HG02973 (cell line): ENCODE data around the gene BAG1.

ENCODE experiments used
- ATAC-seq: cut with Tn5 transposase; IDR thresholded peaks from one replicate; pipeline ENCODE4 v1.9.1; 2021; ENCODE audit warnings: moderate library complexity; ENCODE audit not compliant: unreplicated experiment

BAG1 gene

DNA sequence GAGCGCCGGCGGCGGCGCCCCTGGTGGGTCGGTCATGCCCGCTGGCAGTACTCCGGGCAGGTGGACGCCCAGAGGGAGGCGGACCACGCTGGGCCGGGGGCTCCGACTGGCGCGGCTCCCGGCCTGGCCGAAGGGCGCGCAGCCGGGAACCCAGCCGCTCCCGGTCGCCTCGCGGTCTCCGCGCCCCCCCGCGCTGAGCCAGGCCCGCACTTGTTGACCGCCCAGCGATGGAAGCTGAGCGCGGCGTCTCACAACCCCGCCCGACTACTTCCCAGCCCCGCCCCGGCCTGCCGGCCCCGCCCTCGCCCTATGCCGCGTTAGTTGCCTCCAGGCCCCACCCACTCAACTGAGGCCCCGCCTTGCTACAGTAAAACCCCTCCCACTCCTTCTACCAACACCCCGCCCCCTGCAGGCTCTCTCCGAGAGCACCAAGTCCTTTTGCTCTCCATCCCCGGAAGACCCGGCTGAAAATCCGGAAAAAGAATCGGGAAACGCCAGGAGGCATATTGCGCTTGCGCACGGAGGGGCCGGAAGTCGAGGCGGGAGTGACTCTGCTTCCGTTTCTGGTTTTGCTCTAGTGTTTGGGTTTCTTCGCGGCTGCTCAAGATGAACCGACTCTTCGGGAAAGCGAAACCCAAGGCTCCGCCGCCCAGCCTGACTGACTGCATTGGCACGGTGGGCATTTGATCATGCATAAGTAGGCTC lies at the start of gene BAG1, which contains the start of gene CHMP5:
Gene BAG1, minus strand, starts transcription at position 236 of the 705 bp plus-strand sequence.
Gene CHMP5, plus strand, starts transcription at position 577 of the 705 bp plus-strand sequence. Its CDS starts 30 bp downstream, at position 607.
- peak; percentile 81 for ATAC-seq

GRCh38 chr9:33311953-33312352 lies 47.4 kb upstream of the BAG1 start:
- no peak for ATAC-seq

DNA sequence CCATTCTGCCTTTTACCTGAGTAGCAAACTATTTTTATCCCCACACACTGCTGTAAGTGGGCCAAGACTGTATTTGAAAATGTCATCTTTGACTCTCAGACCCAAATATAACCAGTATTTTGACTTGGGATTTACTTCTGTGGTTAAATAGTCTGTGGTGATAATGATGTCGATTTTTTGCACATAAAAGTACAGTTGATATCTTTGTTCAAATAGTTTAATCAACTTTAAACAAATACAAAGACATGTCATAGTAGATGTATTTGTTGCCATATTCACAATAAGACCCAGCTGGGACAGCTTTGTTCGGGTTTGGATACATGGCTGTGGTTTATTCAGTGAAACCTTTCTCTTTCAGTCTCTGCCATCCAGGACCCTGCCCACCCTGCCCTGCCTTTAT lies 46.2 kb upstream of the BAG1 start:
- no peak for ATAC-seq

- ATAC-seq: no peak
Measured at GRCh38 chr9:33309903-33310302, 45.4 kb upstream of the BAG1 start.

GRCh38 chr9:33307067-33307466 lies 42.6 kb upstream of the BAG1 start:
- ATAC-seq: no peak

GRCh38 chr9:33306037-33306436 lies 41.5 kb upstream of the BAG1 start:
- no peak for ATAC-seq

DNA sequence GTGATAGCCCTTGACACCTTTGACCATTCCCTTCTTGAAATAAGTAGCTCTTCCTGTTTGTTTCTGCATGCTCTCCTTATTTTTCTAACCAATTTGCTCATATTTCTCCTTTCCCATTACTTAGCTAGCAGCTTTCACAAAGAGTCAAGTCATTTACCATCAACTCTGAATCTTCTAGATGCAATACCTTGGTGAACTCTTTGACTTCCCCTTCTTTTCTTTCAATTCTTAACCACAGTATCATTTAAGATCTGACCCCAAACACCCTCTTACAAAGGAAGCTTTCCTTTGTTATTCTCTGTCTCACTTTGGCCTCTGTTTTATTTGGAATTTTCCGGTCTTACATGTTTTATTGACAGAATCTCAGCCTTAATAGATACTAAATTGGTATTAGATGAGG lies 39.9 kb upstream of the BAG1 start:
- no peak for ATAC-seq

- no peak for ATAC-seq
Measured at GRCh38 chr9:33300546-33300945, 36.0 kb upstream of the BAG1 start.

DNA sequence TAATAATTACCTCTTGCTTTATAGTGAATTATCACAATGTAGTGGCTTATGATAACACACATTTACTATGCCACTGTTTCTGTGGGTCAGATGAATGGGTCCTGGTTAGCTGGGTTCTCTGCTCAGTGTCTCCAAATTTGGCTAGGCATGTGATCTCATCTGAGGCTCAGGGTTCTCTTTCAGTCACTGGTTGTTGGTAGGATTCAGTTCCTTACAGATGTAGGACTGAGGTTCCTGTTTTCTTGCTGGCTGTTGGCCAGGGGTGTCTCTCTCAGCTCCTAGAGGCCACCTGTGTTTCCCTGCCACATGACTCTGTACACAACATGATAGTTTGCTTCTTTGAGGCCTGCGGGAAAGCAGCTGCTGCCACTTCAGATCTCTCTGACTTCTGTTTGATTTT lies 32.9 kb upstream of the BAG1 start:
- peak; percentile 91 for ATAC-seq

GRCh38 chr9:33295571-33295970 lies 31.1 kb upstream of the BAG1 start:
- peak; percentile 41 for ATAC-seq

GRCh38 chr9:33294670-33295432 lies 30.3 kb upstream of the BAG1 start:
- no peak for ATAC-seq

- no peak for ATAC-seq
Measured at GRCh38 chr9:33293782-33294181, 29.3 kb upstream of the BAG1 start.

- no peak for ATAC-seq
Measured at GRCh38 chr9:33291901-33292300, 27.4 kb upstream of the BAG1 start.

DNA sequence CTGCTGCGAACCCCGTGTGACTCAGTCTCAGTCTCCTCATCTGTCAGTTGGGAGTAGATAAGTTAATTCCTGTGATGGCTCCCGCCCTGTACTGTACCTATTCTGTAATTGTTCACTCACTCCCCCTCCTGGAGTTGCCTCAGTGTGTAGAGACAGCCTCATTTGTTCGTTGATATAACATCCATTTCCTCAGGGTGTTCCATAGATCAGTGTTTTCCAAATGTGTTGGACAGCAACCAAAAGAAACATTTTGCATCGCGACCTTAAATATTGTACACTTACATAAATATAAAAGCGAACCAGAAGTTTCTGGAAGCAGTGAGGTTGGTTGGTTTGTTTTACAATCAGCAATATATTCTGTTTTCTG lies 26.5 kb upstream of the BAG1 start:
- no peak for ATAC-seq

- peak; percentile 81 for ATAC-seq
Measured at GRCh38 chr9:33290247-33291030, 25.9 kb upstream of the BAG1 start, which contains the start of gene NFX1. Gene NFX1, plus strand, starts transcription at chr9:33290516. Its CDS starts 57 bp downstream, at chr9:33290573.

GRCh38 chr9:33289936-33290246 lies 25.4 kb upstream of the BAG1 start:
- no peak for ATAC-seq

- ATAC-seq: no peak
Measured at GRCh38 chr9:33289496-33289895, 25.0 kb upstream of the BAG1 start.

DNA sequence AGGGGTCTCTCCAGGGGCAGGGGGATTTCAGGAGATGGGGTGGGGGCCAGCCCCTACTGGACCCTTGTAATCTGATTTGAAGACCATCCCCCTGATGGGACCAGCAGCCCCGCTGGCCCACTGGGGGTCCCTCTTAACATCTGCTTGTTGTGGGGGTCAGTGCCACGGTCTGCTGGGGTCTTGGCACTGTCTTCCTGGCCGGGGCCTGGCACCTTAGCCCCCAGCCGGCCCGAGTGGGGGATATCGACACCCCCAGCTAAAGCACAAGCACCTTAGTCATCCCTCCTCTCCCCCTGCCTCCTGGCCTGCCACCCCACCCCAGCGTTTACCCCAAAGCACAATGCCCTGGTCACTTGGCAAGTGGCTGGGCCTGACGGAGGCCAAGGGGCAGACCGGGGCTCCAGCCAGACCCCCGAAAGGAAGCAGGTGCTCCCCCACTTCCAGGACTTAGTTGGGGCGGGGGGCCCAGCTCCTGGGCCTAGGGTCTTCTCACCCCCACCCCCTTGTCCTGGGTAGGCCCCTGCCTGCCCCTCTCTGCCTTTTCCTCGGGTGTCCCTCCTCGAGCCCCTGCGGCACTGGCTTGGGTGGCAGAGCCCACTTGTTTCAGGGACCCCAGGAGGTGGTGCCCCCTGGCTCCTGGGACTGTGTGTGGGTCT lies 24.4 kb upstream of the BAG1 start:
- ATAC-seq: no peak

DNA sequence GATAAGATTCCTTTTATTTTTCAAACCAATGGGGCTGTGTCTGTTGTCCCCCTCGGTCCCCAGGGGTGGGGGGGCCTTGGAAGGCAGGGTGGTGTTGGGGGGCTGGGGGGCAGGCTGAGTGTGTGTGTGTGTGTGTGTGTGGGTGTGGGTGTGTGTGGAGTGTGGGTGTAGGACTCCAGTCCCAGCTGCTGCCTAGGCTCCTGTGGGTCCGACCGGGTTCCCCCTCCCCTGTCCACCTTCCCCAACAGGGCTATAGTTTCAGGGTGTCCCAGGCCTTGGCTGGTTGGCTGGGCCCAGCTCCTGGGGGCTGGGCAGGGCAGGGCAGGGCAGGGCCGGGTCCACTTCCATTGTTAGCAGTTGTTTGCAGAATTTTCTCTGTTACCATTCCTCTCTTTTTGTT lies 23.7 kb upstream of the BAG1 start:
- ATAC-seq: no peak

DNA sequence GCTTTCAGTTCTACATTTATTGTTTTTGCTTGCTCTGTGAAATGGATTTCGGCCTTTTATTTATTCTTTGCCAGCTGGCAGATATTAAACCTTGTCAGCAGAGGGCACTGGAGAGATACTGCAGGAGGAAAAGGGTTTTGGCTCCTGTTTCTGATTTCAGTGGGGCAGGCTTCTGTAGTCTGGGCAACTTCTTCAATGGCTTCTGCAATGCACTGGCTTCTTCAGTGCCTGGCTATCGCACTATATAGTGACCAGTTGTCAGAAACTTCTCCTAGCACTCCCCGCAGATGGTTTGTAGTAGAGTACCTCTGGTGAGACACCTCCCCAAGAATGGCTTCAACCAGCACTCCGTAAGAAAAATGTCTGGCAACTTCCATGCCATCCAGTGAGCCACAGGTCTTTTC lies 22.6 kb upstream of the BAG1 start:
- no peak for ATAC-seq

DNA sequence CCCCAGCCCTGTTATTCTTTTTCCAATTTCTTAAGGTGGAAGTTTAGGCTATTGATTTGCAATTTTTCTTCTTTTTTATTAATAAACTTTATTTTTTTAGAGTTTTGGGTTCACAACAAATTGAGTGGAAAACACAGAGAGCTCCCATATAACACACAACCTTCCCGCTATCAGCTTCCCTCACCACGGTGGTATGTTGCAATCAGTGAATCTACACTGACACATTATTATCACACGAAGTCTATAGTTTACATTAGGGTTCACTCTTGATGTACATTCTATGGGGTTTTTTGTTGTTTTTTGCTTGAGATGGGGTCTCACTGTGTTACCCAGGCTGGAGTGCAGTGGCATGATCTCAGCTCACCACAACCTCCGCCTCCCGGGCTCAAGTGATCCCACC lies 21.0 kb upstream of the BAG1 start:
- no peak for ATAC-seq
